ENCODE results near the gene ZC3H18.

- TF ChIP-seq CTCF (IDR thresholded peaks at IDR 0.05) (no peak), POLR2A (IDR thresholded peaks at IDR 0.05) (no peak)
Observed at GRCh38 chr16:88605186-88606147, 35.3 kb downstream of the ZC3H18 start.

Data from breast epithelium (tissue), 3 donors.